Measurements from ENCODE around the gene TMEM178B. TPM values are rescaled to one million over a fixed set of nuclear protein-coding genes. Genes with fewer than 3 reads are reported as not detected.
"Not testable (repeated sequence)": the region's sequence is repeated elsewhere in the genome, so short reads cannot be mapped to it uniquely, and the experiment has no call there.

TMEM178B gene
- total RNA-seq, 1 experiment from 2014 or later: not detected

DNA sequence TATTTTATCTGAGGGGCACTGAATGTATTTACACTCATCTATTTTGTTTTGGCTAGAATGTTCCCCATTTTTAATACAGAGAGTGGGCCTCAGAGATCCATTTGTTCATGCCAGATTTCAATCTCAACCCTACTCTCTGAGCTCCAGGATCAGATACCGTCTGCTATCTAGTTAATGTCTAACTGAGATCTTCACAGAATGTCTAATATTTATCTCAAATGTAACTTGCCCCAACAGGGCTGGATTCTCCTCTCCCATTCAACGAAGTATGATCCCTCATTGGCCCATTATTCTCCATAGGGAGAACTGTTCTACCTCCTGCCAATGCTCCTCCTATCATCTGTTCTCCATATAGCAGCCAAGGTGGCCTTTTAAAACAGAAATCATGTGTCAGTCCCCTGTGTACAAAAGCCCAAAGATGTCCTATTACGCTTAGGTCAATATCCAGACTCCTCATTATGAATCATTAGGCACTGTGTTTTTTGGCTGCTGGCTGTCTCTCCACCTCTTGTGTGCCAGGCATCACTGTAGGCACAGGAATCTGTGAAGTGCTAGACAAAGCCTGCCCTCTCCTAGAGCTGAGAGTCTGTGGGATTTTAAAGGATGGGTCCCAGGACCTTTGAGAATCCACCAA is 308.0 kb downstream of the TMEM178B start:
- intact Hi-C loops (cut with micrococcal nuclease): no loop called here
- Mint-ChIP-seq H3K4me1 (ENCODE audit: insufficient read depth, unreplicated experiment) (no peaks in the 10 kb centered on the region), H3K27me3 (ENCODE audit: insufficient read depth, unreplicated experiment) (no peaks in the 10 kb centered on the region), H3K36me3 (ENCODE audit: insufficient read depth, unreplicated experiment) (no peaks in the 10 kb centered on the region), H3K4me3 (ENCODE audit: unreplicated experiment) (no peak overlapping the region), H3K27ac (ENCODE audit: low read depth, unreplicated experiment) (no peak overlapping the region), H3K9me3 (ENCODE audit: unreplicated experiment) (peaks cover 13% of the 10 kb centered on the region)
- peak; percentile 17 for DNase-seq (ENCODE audit: unreplicated experiment)
- no TSS peak for BruUV-seq (replicated peaks)
- ChIA-PET POLR2A (no interaction called here), CTCF (no interaction called here)
- TF ChIP-seq, protein P1, sequence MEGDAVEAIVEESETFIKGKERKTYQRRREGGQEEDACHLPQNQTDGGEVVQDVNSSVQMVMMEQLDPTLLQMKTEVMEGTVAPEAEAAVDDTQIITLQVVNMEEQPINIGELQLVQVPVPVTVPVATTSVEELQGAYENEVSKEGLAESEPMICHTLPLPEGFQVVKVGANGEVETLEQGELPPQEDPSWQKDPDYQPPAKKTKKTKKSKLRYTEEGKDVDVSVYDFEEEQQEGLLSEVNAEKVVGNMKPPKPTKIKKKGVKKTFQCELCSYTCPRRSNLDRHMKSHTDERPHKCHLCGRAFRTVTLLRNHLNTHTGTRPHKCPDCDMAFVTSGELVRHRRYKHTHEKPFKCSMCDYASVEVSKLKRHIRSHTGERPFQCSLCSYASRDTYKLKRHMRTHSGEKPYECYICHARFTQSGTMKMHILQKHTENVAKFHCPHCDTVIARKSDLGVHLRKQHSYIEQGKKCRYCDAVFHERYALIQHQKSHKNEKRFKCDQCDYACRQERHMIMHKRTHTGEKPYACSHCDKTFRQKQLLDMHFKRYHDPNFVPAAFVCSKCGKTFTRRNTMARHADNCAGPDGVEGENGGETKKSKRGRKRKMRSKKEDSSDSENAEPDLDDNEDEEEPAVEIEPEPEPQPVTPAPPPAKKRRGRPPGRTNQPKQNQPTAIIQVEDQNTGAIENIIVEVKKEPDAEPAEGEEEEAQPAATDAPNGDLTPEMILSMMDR (IDR thresholded peaks at IDR 0.05; ENCODE audit: unreplicated experiment): no peak

DNA sequence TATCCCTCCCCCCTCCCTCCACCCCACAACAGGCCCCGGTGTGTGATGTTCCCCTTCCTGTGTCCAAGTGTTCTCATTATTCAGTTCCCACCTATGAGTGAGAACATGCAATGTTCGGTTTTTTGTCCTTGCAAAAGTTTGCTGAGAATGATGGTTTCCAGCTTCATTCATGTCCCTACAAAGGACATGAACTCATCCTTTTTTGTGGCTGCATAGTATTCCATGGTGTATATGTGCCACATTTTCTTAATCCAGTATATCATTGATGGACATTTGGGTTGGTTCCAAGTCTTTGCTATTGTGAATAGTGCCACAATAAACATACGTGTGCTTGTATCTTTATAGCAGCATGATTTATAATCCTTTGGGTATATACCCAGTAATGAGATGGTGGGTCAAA is 309.5 kb downstream of the TMEM178B start:
- intact Hi-C loops (cut with micrococcal nuclease); H3K27ac Mint-ChIP-seq (ENCODE audit: low read depth, unreplicated experiment); H3K27me3 Mint-ChIP-seq (ENCODE audit: insufficient read depth, unreplicated experiment); POLR2A ChIA-PET; DNase-seq (ENCODE audit: unreplicated experiment); BruUV-seq (replicated peaks); H3K4me3 Mint-ChIP-seq (ENCODE audit: unreplicated experiment); H3K36me3 Mint-ChIP-seq (ENCODE audit: insufficient read depth, unreplicated experiment); CTCF ChIA-PET; H3K4me1 Mint-ChIP-seq (ENCODE audit: insufficient read depth, unreplicated experiment): not testable (repeated sequence)
- H3K9me3 Mint-ChIP-seq (ENCODE audit: unreplicated experiment): peaks cover 13% of the 10 kb centered on the region

DNA sequence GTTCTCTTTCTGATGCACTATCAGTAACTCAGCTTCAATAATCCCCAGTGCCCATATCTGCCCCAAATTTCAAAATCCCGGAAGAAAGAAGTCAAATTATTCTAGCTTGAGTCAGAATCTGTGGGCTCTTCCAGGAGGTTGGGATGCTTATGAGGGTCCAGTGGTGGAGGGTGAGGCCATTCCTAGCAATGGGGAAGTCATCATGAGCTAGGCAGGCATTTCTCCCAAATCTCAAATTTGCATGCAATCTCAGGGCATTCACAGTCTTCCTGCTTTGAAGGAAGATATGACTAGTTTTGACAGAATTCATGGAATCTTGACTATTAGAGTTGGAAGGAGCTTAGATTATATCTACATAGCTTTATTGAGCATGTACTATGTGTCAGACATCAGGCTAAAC is 313.0 kb downstream of the TMEM178B start:
- Mint-ChIP-seq H3K9me3 (ENCODE audit: unreplicated experiment) (peaks cover 13% of the 10 kb centered on the region), H3K36me3 (ENCODE audit: insufficient read depth, unreplicated experiment) (no peaks in the 10 kb centered on the region), H3K27me3 (ENCODE audit: insufficient read depth, unreplicated experiment) (no peaks in the 10 kb centered on the region), H3K4me3 (ENCODE audit: unreplicated experiment) (no peak overlapping the region), H3K27ac (ENCODE audit: low read depth, unreplicated experiment) (no peak overlapping the region), H3K4me1 (ENCODE audit: insufficient read depth, unreplicated experiment) (no peaks in the 10 kb centered on the region)
- no peak for DNase-seq (ENCODE audit: unreplicated experiment)
- TF ChIP-seq, protein P1 (IDR thresholded peaks at IDR 0.05; ENCODE audit: unreplicated experiment): no peak
- intact Hi-C loops (cut with micrococcal nuclease): no loop called here
- ChIA-PET POLR2A (interaction anchor here (0.5 kb wide), 1 partner anchor 380 kb away, joined by 3 read pairs; no protein-coding TSS in a partner anchor), CTCF (no interaction called here)
- no TSS peak for BruUV-seq (replicated peaks)

DNA sequence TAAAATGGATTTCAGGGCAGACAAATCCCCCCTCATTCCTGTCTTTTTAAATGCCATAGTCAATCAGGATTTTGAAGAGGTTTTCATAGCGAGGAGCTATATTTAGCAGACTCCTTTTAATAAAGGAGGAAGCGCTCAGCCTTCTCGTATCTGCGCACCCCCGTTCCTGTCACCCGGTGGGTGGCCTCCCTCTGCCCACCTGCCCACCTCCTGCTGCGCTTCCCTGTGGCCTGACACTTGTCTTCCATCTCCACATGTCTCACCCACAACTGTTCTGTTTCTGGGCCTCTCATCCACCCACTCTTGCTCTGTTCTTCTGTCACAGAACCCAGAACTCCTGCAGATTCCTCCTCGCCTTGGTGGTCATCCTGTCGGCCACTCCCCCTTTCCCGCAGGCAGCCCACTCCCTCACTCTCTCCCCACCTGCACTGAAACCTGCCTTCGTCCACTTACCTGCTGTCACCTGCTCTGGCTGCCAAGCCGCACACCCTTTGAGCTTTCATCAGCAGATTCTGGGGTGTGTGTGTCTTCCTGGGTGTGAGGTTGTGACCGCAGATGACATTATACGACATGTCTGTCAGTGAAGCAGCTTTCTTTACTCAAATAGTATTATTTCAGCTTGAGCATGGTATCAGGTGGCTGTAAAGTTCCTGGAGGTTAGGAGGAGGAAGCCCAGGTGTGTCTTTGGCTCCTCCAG is 313.8 kb downstream of the TMEM178B start:
- H3K4me1 Mint-ChIP-seq (ENCODE audit: insufficient read depth, unreplicated experiment): no peaks in the 10 kb centered on the region
- ChIA-PET POLR2A (no interaction called here), CTCF (no interaction called here)
- H3K36me3 Mint-ChIP-seq (ENCODE audit: insufficient read depth, unreplicated experiment): no peaks in the 10 kb centered on the region
- intact Hi-C loops (cut with micrococcal nuclease): no loop called here
- H3K27ac Mint-ChIP-seq (ENCODE audit: low read depth, unreplicated experiment): no peak overlapping the region
- H3K9me3 Mint-ChIP-seq (ENCODE audit: unreplicated experiment): peaks cover 13% of the 10 kb centered on the region
- H3K27me3 Mint-ChIP-seq (ENCODE audit: insufficient read depth, unreplicated experiment): no peaks in the 10 kb centered on the region
- no TSS peak for BruUV-seq (replicated peaks)
- no peak overlapping the region for H3K4me3 Mint-ChIP-seq (ENCODE audit: unreplicated experiment)
- DNase-seq (ENCODE audit: unreplicated experiment): no peak
- TF ChIP-seq, protein P1 (IDR thresholded peaks at IDR 0.05; ENCODE audit: unreplicated experiment): no peak
